Measurements from ENCODE around the gene CREG2. TPM values are rescaled to one million over a fixed set of nuclear protein-coding genes. Genes with fewer than 3 reads are reported as not detected.

CREG2 gene
- polyA plus RNA-seq, 4 donors = under 0.01 to 6.8 (median 0.24) TPM; not detected in 1

GRCh38 chr2:101415884-101416283, 28.6 kb upstream of the CREG2 start:
- no peak overlapping the region for H3K27ac ChIP-seq (ENCODE audit: low read depth in 1 of 3, low read length in 2 of 3)
- H3K27me3 ChIP-seq (ENCODE audit: control insufficient read depth in 3 of 3, insufficient read depth in 3 of 3, low read length in 3 of 3) = peaks cover 0 to 4% (median 0%) of the 10 kb centered on the region in 3 donors
- H3K36me3 ChIP-seq (ENCODE audit: control insufficient read depth in 3 of 3, insufficient read depth in 2 of 3, low read depth in 1 of 3, low read length in 3 of 3) = no peaks in the 10 kb centered on the region
- no peak for FAIRE-seq
- H3K4me1 ChIP-seq (ENCODE audit: control insufficient read depth in 3 of 3, insufficient read depth in 2 of 3, low read depth in 1 of 3, low read length in 2 of 3) = no peaks in the 10 kb centered on the region
- 90 to 94% (median 91%) methylated on average over 3 of the region's 3 CpGs for WGBS, 3 donors
- H3K4me3 ChIP-seq (ENCODE audit: low read depth in 1 of 3, low read length in 3 of 3) = no peak overlapping the region
- peaks cover 0 to 14% of the 10 kb centered on the region in 2 donors for H3K9me3 ChIP-seq (ENCODE audit: control insufficient read depth in 2 of 2, insufficient read depth in 1 of 2, low read depth in 1 of 2, low read length in 1 of 2)
- no peak for DNase-seq

GRCh38 chr2:101415220-101415619, 27.9 kb upstream of the CREG2 start:
- Histone ChIP-seq H3K36me3 (ENCODE audit: control insufficient read depth in 3 of 3, insufficient read depth in 2 of 3, low read depth in 1 of 3, low read length in 3 of 3) (no peaks in the 10 kb centered on the region), H3K27me3 (ENCODE audit: control insufficient read depth in 3 of 3, insufficient read depth in 3 of 3, low read length in 3 of 3) (peaks cover 0 to 4% (median 0%) of the 10 kb centered on the region in 3 donors), H3K4me3 (ENCODE audit: low read depth in 1 of 3, low read length in 3 of 3) (no peak overlapping the region), H3K4me1 (ENCODE audit: control insufficient read depth in 3 of 3, insufficient read depth in 2 of 3, low read depth in 1 of 3, low read length in 2 of 3) (no peaks in the 10 kb centered on the region), H3K9me3 (ENCODE audit: control insufficient read depth in 2 of 2, insufficient read depth in 1 of 2, low read depth in 1 of 2, low read length in 1 of 2) (peaks cover 0 to 14% of the 10 kb centered on the region in 2 donors), H3K27ac (ENCODE audit: low read depth in 1 of 3, low read length in 2 of 3) (no peak overlapping the region)
- FAIRE-seq = no peak
- WGBS, 3 donors = 93 to 96% (median 95%) methylated on average over 2 of the region's 2 CpGs
- no peak for DNase-seq

- Histone ChIP-seq H3K36me3 (ENCODE audit: control insufficient read depth in 3 of 3, insufficient read depth in 2 of 3, low read depth in 1 of 3, low read length in 3 of 3) (no peaks in the 10 kb centered on the region), H3K9me3 (ENCODE audit: control insufficient read depth in 2 of 2, insufficient read depth in 1 of 2, low read depth in 1 of 2, low read length in 1 of 2) (peaks cover 0 to 14% of the 10 kb centered on the region in 2 donors), H3K4me3 (ENCODE audit: low read depth in 1 of 3, low read length in 3 of 3) (no peak overlapping the region), H3K27me3 (ENCODE audit: control insufficient read depth in 3 of 3, insufficient read depth in 3 of 3, low read length in 3 of 3) (peaks cover 0 to 8% (median 0%) of the 10 kb centered on the region in 3 donors), H3K27ac (ENCODE audit: low read depth in 1 of 3, low read length in 2 of 3) (no peak overlapping the region), H3K4me1 (ENCODE audit: control insufficient read depth in 3 of 3, insufficient read depth in 2 of 3, low read depth in 1 of 3, low read length in 2 of 3) (no peaks in the 10 kb centered on the region)
- WGBS, 3 donors = 82 to 87% (median 86%) methylated on average over 9 of the region's 9 CpGs
- no peak for DNase-seq
- FAIRE-seq = no peak
These were observed 24.9 kb upstream of the CREG2 start for GRCh38 chr2:101412092-101412694.

- no peak for DNase-seq
These were observed 23.4 kb upstream of the CREG2 start for GRCh38 chr2:101410746-101411145.

GRCh38 chr2:101410114-101410513, 22.8 kb upstream of the CREG2 start:
- no peak for FAIRE-seq
- DNase-seq = no peak
- 80 to 89% (median 87%) methylated on average over 5 of the region's 5 CpGs for WGBS, 3 donors

More at GRCh38 chr2:101410746-101411145, 23.4 kb upstream of the CREG2 start:
- Histone ChIP-seq H3K4me3 (ENCODE audit: low read depth in 1 of 3, low read length in 3 of 3) (no peak overlapping the region), H3K36me3 (ENCODE audit: control insufficient read depth in 3 of 3, insufficient read depth in 2 of 3, low read depth in 1 of 3, low read length in 3 of 3) (no peaks in the 10 kb centered on the region), H3K27me3 (ENCODE audit: control insufficient read depth in 3 of 3, insufficient read depth in 3 of 3, low read length in 3 of 3) (peaks cover 0 to 8% (median 0%) of the 10 kb centered on the region in 3 donors), H3K27ac (ENCODE audit: low read depth in 1 of 3, low read length in 2 of 3) (no peak overlapping the region), H3K9me3 (ENCODE audit: control insufficient read depth in 2 of 2, insufficient read depth in 1 of 2, low read depth in 1 of 2, low read length in 1 of 2) (peaks cover 0 to 14% of the 10 kb centered on the region in 2 donors), H3K4me1 (ENCODE audit: control insufficient read depth in 3 of 3, insufficient read depth in 2 of 3, low read depth in 1 of 3, low read length in 2 of 3) (no peaks in the 10 kb centered on the region)
- FAIRE-seq = no peak
- WGBS, 3 donors = 73 to 85% (median 82%) methylated on average over 5 of the region's 5 CpGs

GRCh38 chr2:101409699-101410098, 22.4 kb upstream of the CREG2 start:
- H3K27me3 ChIP-seq (ENCODE audit: control insufficient read depth in 3 of 3, insufficient read depth in 3 of 3, low read length in 3 of 3) = peaks cover 0 to 8% (median 0%) of the 10 kb centered on the region in 3 donors
- WGBS, 3 donors = 88 to 91% (median 90%) methylated on average over 5 of the region's 5 CpGs

More at GRCh38 chr2:101410114-101410513, 22.8 kb upstream of the CREG2 start:
- Histone ChIP-seq H3K27ac (ENCODE audit: low read depth in 1 of 3, low read length in 2 of 3) (no peak overlapping the region), H3K36me3 (ENCODE audit: control insufficient read depth in 3 of 3, insufficient read depth in 2 of 3, low read depth in 1 of 3, low read length in 3 of 3) (no peaks in the 10 kb centered on the region), H3K4me3 (ENCODE audit: low read depth in 1 of 3, low read length in 3 of 3) (no peak overlapping the region), H3K27me3 (ENCODE audit: control insufficient read depth in 3 of 3, insufficient read depth in 3 of 3, low read length in 3 of 3) (peaks cover 0 to 8% (median 0%) of the 10 kb centered on the region in 3 donors), H3K4me1 (ENCODE audit: control insufficient read depth in 3 of 3, insufficient read depth in 2 of 3, low read depth in 1 of 3, low read length in 2 of 3) (no peaks in the 10 kb centered on the region), H3K9me3 (ENCODE audit: control insufficient read depth in 2 of 2, insufficient read depth in 1 of 2, low read depth in 1 of 2, low read length in 1 of 2) (peaks cover 0 to 8% of the 10 kb centered on the region in 2 donors)

GRCh38 chr2:101408925-101409324, 21.6 kb upstream of the CREG2 start:
- 56 to 76% (median 60%) methylated on average over 6 of the region's 6 CpGs for WGBS, 3 donors
- no peak for DNase-seq
- no peak for FAIRE-seq
- H3K27ac ChIP-seq (ENCODE audit: low read depth in 1 of 3, low read length in 2 of 3) = no peak overlapping the region
- no peak overlapping the region for H3K4me3 ChIP-seq (ENCODE audit: low read depth in 1 of 3, low read length in 3 of 3)
- H3K27me3 ChIP-seq (ENCODE audit: control insufficient read depth in 3 of 3, insufficient read depth in 3 of 3, low read length in 3 of 3) = peaks cover 0 to 8% (median 0%) of the 10 kb centered on the region in 3 donors
- no peaks in the 10 kb centered on the region for H3K36me3 ChIP-seq (ENCODE audit: control insufficient read depth in 3 of 3, insufficient read depth in 2 of 3, low read depth in 1 of 3, low read length in 3 of 3)
- H3K9me3 ChIP-seq (ENCODE audit: control insufficient read depth in 2 of 2, insufficient read depth in 1 of 2, low read depth in 1 of 2, low read length in 1 of 2) = no peaks in the 10 kb centered on the region
- H3K4me1 ChIP-seq (ENCODE audit: control insufficient read depth in 3 of 3, insufficient read depth in 2 of 3, low read depth in 1 of 3, low read length in 2 of 3) = no peaks in the 10 kb centered on the region

More at GRCh38 chr2:101409699-101410098, 22.4 kb upstream of the CREG2 start:
- no peak for DNase-seq
- no peak overlapping the region for H3K4me3 ChIP-seq (ENCODE audit: low read depth in 1 of 3, low read length in 3 of 3)
- H3K36me3 ChIP-seq (ENCODE audit: control insufficient read depth in 3 of 3, insufficient read depth in 2 of 3, low read depth in 1 of 3, low read length in 3 of 3) = no peaks in the 10 kb centered on the region
- peaks cover 0 to 4% of the 10 kb centered on the region in 2 donors for H3K9me3 ChIP-seq (ENCODE audit: control insufficient read depth in 2 of 2, insufficient read depth in 1 of 2, low read depth in 1 of 2, low read length in 1 of 2)
- H3K27ac ChIP-seq (ENCODE audit: low read depth in 1 of 3, low read length in 2 of 3) = no peak overlapping the region
- FAIRE-seq = no peak
- no peaks in the 10 kb centered on the region for H3K4me1 ChIP-seq (ENCODE audit: control insufficient read depth in 3 of 3, insufficient read depth in 2 of 3, low read depth in 1 of 3, low read length in 2 of 3)

GRCh38 chr2:101405351-101405899, 18.1 kb upstream of the CREG2 start:
- Histone ChIP-seq H3K9me3 (ENCODE audit: control insufficient read depth in 2 of 2, insufficient read depth in 1 of 2, low read depth in 1 of 2, low read length in 1 of 2) (no peaks in the 10 kb centered on the region), H3K27ac (ENCODE audit: low read depth in 1 of 3, low read length in 2 of 3) (no peak overlapping the region), H3K4me1 (ENCODE audit: control insufficient read depth in 3 of 3, insufficient read depth in 2 of 3, low read depth in 1 of 3, low read length in 2 of 3) (no peaks in the 10 kb centered on the region), H3K4me3 (ENCODE audit: low read depth in 1 of 3, low read length in 3 of 3) (no peak overlapping the region), H3K27me3 (ENCODE audit: control insufficient read depth in 3 of 3, insufficient read depth in 3 of 3, low read length in 3 of 3) (peaks cover 0 to 4% (median 0%) of the 10 kb centered on the region in 3 donors), H3K36me3 (ENCODE audit: control insufficient read depth in 3 of 3, insufficient read depth in 2 of 3, low read depth in 1 of 3, low read length in 3 of 3) (no peaks in the 10 kb centered on the region)
- no peak for FAIRE-seq
- WGBS, 3 donors = 74 to 84% (median 77%) methylated on average over 7 of the region's 7 CpGs
- DNase-seq = no peak
